ENCODE results near the gene MAGEC3.

MAGEC3 gene

GRCh38 chrX:141947350-141947749 is 109.2 kb downstream of the MAGEC3 start:
- FAIRE-seq = no peak
